Muscle of arm (tissue), 12 donors: ENCODE results near the gene CRB3. TPM values are rescaled to one million over a fixed set of nuclear protein-coding genes. Genes with fewer than 3 reads are reported as not detected.

ENCODE experiments used
- DNase-seq: peaks from one replicate; pipeline ENCODE4 v3.0.0-alpha.2; 2013
- polyA plus RNA-seq, 12 donors: library from polyadenylated mRNA; unstranded; fragments of 120-200 nt; gene quantifications; one replicate each; pipeline ENCODE4 v1.2.1, GENCODE V29; 2013; ENCODE audit not compliant: insufficient read length in 12 of 12

The CRB3 gene
- polyA plus RNA-seq, 12 donors = 0.17 to 18.2 (median 0.55) TPM; not detected in 5

DNA sequence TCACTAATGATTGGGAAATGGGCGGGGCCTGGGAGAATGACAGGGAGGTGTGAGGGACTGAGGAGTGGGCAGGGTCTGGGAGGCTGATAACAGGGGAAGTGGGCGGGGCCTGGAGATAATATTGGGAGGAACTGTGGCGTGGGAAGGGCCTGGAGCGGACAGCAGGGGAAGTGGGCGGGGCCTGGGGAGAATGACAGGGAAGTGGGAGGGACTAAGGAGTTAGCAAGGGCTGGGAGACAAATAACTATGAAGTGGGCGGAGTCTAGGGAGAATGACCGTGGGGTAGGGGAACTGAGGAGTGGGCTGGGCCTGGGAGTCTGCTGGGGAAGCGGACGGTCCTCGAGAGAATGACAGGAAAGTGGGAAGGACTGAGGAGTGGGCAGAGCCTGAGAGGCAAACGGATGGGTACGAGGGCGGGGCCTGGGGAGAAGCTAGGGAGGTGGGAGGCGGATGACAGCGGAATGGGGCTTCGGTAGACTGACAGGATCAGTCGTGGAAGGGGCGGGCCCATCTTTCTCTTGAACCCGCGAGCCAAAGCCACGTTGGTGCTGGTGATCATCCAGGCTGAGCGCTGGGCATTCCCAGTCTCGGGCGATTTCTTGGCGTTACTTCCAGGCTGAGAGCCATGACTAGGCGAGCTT, 52.1 kb downstream of the CRB3 start:
- DNase-seq = peak; percentile 91

Other genes starting within 250 kb of the CRB3 start
- 10 to 100 TPM in 11 of 12 donors, not detected in 1; 29.1 to 63.6 (median 38.2) TPM for gene MLLT1, start 184.3 kb upstream of the CRB3 start, polyA plus RNA-seq
- under 1 TPM in 6 of 12 donors, not detected in 6; 0.11 to 0.30 (median 0.15) TPM for gene ACER1, start 130.7 kb upstream of the CRB3 start, polyA plus RNA-seq
- gene CLPP, start 102.7 kb upstream of the CRB3 start, polyA plus RNA-seq = 10 to 100 TPM in 11 of 12 donors, not detected in 1; 39.5 to 85.3 (median 53.2) TPM
- gene ALKBH7, start 91.5 kb upstream of the CRB3 start, polyA plus RNA-seq = 100 to 1,000 TPM in 2 of 12 donors, 10 to 100 TPM in 9, not detected in 1; 35.2 to 126 (median 63.2) TPM
- gene PSPN, start 88.3 kb upstream of the CRB3 start, polyA plus RNA-seq = 1 to 10 TPM in 5 of 12 donors, under 1 TPM in 5, not detected in 2; 0.58 to 1.2 (median 0.94) TPM
- gene GTF2F1, start 71.1 kb upstream of the CRB3 start, polyA plus RNA-seq = 10 to 100 TPM in 11 of 12 donors, not detected in 1; 42.7 to 96.6 (median 51.0) TPM
- gene KHSRP, start 39.5 kb upstream of the CRB3 start, polyA plus RNA-seq = 100 to 1,000 TPM in 11 of 12 donors, not detected in 1; 143 to 261 (median 177) TPM
- gene SLC25A41, start 30.5 kb upstream of the CRB3 start, polyA plus RNA-seq = 1 to 10 TPM in 1 of 12 donors, under 1 TPM in 8, not detected in 3; 0.24 to 1.7 (median 0.48) TPM
- gene SLC25A23, start 4.5 kb upstream of the CRB3 start, polyA plus RNA-seq = 10 to 100 TPM in 11 of 12 donors, not detected in 1; 25.5 to 44.6 (median 31.5) TPM
- gene DENND1C, start 17.5 kb downstream of the CRB3 start, polyA plus RNA-seq = 1 to 10 TPM in 4 of 12 donors, under 1 TPM in 6, not detected in 2; 0.50 to 9.1 (median 0.61) TPM
- gene TUBB4A, start 38.0 kb downstream of the CRB3 start, polyA plus RNA-seq = 1 to 10 TPM in 3 of 12 donors, under 1 TPM in 8, not detected in 1; 0.19 to 9.9 (median 0.62) TPM
- 1 to 10 TPM in 5 of 12 donors, under 1 TPM in 5, not detected in 2; 0.22 to 2.0 (median 1.0) TPM for gene TNFSF9, start 66.8 kb downstream of the CRB3 start, polyA plus RNA-seq
- 1 to 10 TPM in 4 of 12 donors, under 1 TPM in 5, not detected in 3; 0.34 to 2.1 (median 0.85) TPM for gene CD70, start 126.9 kb downstream of the CRB3 start, polyA plus RNA-seq
- gene TNFSF14, start 205.9 kb downstream of the CRB3 start, polyA plus RNA-seq = under 1 TPM in 8 of 12 donors, not detected in 4; 0.05 to 0.66 (median 0.08) TPM